Measurements from ENCODE around the gene FYB1.

Gene FYB1

DNA sequence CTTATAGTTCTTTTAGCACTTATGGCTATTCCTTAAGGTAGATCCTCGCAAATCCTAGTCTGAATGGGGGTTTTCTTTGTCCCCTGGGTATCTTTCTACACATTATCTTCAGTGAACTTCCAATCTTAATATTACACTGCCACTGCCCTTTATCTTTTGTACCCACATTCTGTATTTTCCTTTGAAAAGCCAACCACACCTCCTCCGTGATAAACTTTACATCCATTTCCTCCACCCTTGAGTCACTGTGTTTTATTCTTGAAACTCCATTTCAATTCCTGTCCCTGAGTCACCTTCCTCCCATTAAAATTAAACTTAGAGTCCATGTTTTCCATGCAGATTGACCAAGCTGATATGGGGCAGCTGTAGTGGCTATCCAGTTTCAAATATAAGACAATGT lies 102.0 kb downstream of the FYB1 start:
- DNase-seq, result no peak

DNA sequence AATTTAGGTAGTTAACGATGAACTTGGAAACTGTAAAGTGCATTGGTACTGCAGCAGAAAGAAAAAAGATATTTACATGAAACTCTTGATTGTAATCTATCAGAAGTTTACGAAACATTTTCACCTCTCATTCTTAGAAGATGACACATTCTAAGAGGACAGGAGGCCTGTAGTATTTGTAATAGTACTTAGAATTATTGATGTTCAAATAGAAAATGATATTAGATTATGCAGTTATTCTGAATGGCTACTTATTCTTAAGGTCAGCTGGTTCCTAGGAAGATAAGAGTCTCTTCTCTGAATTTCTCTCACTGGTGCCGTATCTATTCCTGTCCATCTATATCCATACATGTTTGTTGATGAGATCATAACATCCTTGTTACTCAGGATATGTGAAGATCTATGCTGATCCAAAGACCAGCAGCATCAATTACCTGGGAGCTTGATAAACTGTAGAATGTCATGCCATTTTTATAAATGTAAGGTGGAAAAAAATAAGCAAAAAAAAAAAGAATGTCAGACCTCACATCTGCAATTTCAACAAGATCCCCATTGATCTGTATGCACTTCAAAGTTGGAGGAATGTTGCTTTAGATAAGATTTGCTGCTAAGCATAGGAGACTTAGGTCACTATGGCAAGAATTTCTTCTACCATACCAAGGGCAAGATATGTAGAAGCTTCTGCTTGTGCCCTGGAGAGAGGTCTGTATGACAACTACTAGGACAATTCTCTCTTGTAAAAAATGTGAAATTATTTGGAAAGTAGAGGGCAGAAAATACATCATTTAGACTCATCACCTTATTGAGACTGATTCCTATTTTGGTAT lies 102.8 kb downstream of the FYB1 start:
- DNase-seq, result no peak

DNA sequence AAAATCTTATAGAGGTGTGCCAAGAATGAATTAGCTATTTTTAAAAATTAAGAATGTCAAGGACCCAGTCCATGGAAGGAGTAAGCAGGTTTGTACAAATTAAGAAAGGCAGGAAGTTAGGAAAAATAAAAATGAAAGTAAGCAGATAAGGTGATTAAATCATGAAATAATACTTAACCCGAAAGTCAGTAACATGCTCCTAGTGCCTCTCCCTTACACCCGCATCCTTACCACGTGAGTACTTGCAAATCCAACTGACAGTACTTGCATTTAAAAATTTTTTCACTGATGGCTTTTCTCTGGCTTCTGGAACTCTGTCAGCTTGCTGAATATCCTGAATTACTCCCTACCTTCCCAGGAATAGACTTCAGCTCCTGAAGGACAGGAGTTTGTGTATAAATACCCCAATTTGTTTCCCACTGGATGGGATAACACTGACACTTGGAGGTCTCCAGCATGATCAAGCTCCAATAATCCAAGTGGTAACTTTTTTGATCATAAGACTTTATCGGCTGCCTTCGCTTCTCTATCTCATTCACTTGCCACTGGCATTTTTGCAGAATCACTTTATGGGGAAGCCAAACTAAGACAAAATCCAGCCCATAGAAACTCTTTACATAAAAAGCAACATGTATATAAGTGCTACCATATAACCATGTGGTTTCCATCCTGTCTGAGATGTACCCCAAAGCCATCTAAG lies 103.6 kb downstream of the FYB1 start:
- no peak for DNase-seq

DNA sequence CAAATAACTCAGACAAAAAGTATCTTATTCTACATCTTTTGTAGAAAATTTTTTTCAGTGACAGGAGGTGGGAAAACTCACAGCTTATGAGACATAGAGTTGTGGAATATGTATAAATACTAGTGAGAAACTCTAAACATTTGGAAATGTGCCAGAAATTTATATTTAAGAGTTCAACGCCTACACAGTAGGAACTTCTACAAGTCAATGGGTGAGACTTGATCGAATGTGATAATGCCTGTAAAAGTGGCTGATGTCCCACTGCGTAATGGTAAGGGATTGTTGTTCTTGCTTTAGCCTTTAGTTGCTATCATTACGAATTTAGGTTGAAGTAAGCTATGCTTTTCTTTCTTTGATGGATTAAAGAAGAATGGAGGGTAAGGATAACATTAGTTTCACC lies 105.2 kb downstream of the FYB1 start:
- no peak for DNase-seq

DNA sequence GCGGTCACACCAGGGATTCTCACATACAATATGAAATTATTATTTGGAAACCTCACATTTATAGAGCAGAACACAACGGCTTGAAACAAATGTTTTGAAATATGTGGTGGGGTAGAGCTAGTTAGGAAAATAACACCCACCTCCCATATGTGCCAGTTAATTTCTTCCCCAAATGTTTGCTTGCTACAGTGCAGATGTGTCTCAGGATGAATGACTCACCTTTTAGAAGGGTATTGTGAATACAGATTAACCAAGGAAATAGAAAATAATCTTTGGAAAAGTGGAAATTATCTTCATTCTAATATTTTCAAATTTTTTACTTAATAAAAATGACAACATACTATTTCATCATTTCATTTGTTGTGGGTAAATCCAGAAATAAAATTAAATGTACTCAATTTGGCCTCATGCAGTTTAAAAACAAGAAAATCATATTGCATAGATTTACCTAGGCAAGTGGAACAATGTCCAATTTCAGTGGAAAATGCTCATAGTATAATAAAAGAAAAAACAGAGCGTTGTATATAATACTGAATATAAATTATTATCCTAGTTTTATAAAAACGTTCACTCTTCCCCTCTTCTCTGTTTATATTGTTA lies 105.9 kb downstream of the FYB1 start:
- no peak for DNase-seq

DNA sequence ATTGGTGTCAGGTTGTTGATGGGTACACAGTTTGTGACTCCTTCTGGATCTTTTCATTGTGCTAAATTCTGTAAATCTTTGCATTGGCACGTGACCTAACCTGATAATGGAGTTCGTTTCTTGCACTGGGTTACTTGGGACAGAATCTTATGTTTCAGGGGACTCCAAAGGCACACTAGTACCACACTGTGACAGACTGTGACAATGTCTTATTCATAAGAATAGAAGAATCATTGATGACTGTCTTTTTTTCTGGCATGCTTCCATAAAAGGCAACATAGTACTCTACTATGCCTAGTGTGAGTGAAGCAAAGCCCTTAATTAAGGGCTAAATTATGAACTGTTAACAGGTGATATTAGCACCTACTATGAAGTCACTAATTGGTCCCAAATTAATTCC lies 109.8 kb downstream of the FYB1 start:
- no peak for DNase-seq

DNA sequence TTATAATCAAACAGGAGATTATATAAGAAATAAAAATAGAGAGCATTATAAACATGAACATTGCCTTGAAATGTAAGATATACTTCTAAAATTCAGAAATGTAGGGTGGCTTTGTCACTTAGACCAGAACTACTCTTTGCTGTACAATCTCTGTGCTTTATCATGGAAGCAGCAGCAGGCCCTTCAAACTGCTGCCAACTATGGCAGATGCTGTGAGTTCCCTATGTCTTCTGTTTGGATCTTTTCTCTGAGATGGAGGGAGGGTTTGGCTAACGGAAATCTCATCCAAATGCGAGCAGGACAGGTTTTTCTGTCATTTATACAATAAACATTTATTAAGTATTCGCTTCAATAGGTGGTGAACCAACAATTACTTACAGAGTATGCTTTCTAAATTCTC lies 110.4 kb downstream of the FYB1 start:
- no peak for DNase-seq

DNA sequence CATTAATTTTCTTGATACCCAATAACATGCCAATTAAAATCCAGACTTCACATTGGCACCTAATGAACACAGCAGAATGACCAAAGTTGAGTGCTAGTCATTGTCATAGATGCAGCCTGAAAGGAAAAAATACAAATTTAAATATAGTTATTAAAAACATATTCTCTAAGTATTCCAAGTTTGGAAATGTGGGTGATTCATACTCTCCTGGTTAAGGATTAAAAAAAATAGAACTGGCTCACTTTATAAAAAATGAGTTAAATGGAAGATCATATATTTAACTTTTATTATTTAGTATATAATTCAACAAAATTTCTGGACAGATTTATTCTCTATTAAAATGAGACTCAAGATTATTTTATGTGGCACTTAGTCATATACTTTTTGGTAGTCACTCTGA lies 112.0 kb downstream of the FYB1 start:
- DNase-seq, result no peak

DNA sequence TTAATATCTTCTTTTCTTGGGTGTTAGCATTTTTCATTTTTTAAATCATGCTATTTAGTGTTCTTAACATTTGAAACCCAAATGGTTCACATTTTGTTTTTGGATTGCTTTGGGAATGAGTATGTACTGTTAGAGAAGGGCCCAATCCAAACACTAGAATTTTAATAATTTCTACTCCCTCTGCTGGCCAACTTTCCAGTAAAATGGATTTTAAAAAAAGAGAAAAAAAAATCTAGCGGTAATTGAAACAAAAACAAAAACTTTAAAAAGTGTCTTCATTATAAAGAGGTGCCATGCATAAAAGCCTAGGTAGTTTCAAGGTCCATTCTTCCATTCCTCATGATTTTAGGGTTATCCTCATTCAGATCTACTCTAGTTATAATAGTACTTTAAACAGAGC lies 113.0 kb downstream of the FYB1 start:
- DNase-seq, result peak in 2 of 3 donors; percentile 8 to 18

DNA sequence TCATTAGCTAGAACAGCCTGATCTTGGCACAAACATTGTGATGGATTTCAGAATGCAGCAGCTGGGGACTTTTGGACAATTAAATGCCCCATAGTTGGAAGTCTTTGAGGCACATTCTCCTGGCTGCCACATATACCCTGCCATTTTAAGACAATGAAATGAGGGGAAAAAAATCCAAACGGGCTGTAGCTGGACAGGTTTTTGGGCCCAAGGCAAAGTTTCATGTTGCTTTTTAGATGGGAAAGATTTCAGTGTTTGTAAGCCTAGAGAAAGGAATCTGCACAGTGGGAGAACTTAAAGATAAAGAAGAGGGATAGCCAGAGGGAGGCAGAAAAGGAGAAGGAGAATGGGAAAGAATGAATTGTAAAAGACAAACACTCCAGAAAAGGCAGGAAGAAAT lies 115.1 kb downstream of the FYB1 start:
- DNase-seq, result no peak

DNA sequence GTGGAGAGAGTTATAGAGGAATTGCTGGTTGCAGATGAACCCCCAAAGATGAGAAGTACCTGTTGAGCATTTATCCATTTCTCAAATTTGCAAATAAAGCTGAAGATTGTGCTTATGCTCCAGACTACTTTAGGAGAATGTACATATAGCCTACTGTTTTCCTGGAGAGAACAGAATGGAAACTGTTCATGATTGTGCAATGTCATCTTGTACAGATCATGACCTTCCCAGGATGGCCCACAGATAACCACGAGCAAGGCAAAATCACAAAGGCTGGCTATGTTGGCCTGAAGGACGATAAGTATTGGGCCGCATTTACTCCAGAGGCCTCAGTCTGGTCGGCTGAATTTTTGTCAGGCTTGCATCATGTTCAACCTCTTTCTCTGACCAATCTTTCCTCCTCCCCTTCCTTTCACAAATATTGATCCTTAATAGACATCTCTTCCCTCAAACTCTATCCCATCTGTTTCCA lies 116.6 kb downstream of the FYB1 start:
- DNase-seq, result no peak

DNA sequence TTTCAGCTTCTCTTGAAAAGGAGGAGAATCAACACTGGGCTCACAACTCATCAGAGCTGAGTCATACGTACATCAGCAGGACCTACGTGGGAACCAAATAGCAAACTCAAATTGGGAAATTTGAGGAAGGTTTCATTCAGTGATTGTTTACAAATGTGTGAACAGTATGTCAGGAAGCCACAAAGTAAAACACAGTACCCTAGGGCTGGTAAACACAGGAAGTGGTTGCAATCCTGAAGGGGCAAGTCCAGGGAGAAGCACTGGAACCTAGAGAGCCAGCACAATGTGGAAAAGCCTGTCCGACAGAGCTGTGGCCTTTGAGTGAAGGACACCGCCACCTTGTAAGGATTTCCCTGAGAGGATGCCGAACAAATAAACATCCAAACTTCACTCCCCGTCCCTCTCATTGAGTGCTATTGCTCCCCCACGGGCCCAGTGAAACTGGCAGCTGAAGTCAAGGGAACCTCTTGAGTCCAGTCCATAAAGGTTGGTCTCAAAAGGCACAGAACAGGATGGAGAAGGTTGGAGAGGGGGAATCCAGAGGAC lies 118.4 kb downstream of the FYB1 start:
- DNase-seq, result peak; percentile 25 to 78 (median 65)

DNA sequence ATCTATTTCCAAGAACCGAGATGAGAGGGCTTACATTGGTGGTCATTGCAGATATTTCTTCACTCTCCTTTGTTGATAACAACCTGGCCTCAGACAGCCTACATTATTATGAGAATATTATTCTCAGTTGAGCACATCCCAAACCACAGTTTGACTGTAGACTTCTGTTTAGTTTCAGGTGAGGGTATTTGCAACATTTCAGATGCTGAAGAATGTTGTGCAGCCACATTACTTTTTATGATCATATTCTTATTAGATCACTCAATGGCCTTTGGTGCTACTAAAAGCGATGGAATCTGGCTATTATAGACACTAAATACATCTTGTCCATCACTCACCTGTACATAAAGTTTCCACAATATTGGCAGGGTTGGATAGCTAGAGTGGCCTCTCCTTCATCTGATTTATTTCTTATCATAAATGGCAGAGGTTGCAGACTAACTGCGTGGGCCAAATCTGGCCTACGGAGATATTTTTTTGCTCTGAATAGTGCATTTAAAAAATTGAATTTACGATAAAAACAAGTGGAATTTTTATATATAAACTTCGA lies 119.0 kb downstream of the FYB1 start:
- no peak for DNase-seq

DNA sequence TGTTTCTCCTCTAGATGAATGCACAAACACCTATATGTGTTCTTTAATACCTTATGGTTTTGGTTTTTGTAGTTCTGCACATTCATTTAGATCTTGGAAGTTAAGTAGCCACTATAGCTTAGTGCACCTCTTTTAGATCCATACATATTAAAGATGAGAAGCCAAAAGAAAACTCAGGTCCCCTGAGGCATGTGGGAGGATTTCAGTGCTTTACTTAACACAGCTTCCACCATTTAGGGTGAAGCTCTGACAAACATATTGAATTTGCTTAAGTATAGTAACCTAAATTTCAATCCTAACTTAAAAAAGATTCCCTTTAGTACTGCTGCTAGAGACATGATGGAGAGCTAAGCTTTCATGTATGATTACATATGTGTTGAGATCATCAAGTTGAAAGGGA lies 119.5 kb downstream of the FYB1 start:
- DNase-seq, result no peak

DNA sequence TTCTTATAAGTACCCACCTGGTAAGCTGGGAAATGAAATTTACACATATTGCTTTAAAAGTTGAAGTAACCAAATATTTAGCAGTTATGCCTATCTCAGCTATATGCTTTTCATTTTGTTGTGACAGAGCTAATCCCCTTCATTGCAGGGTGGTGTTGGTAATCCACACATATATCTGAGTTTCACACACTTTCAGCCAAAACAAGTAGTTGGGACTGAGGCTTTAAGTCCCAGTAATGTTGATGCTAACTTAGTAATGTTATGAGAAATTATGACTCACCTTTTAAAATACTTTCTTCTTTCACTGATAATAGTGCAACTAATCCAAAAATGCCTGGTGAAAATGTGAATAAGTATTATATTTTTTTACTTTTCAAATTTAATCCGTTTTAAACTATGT lies 126.0 kb downstream of the FYB1 start:
- peak in 1 of 3 donors; percentile 27 for DNase-seq

DNA sequence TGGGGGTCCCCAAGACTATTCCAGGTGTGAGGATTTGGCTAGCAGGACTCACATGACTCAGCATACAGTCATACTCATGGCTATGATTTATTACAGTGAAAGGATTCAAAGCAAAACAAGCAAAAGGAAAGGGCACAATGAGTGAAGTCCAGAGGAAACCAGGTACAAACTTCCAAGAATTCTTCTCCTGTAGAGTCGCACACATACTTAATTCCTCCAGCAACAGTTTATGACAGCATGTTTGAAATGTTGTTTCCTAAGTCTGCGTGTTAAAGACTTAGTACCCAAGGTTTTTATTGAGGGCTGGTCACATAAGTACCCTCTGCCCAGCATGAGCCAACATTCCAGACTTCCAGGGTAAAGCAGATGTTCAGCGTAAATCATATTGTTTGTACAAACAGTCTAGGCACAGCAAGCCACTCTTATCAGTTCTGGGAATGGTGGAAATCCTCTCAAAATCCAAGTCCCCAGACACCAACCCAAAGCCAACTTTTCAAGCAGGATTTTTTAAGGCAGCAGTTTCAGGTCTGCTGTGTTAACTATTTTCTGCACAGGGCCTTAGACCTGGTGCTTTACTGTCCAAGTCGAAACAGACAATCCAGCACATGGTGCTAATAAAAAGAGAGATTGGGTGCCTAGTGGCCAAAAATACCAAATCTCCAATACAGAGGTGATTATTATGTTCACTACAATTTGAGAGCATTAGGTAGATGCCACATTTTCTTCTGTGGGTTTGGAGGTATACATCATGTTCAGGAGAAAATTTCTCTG lies 126.6 kb downstream of the FYB1 start:
- DNase-seq, result no peak

DNA sequence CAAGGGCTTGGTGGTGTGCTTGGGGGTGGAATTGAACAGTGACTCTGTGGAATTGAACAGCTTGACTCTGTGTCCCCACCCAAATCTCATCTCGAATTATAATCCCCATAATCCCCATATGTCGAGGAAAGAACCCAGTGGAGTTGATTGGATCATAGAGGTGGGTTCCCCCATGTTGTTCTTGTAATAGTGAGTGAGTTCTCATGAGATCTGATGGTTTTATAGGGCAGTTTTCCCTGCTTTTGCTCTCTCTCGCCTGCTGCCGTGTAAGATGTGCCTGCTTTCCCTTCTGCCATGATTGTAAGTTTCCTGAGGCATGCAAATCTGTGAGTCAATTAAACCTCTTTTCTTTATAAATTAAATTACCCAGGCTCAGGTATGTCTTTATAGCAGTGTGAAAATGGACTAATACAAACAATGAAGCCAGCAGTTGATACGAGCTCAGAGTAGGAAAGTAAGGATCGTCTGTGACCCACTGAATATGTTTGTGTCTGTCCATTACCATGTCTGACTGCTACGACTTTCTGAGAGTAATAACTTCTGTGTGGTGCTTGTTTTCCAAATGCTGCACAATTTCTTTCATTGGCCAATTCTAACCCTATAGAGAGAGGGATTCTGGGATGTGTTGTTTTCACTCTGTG lies 127.3 kb downstream of the FYB1 start:
- DNase-seq, result no peak

DNA sequence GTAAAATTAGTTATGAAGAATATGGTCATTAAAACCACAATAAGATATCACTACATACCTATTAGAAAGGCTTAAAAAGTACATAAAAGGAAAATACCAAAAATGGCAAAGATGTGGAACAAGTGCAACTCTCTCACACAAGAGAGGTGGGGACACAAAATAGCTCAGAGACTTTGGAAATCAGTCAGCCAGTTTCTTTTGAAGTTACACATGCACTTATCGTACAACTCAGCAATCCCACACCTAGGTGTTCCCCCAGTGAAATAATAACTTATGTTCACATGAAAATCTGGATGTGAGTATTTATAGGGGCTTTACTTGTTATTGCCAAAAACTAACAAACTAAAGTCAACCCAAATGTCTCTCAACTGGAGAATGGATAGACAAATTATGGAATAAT lies 135.4 kb downstream of the FYB1 start:
- no peak for DNase-seq

DNA sequence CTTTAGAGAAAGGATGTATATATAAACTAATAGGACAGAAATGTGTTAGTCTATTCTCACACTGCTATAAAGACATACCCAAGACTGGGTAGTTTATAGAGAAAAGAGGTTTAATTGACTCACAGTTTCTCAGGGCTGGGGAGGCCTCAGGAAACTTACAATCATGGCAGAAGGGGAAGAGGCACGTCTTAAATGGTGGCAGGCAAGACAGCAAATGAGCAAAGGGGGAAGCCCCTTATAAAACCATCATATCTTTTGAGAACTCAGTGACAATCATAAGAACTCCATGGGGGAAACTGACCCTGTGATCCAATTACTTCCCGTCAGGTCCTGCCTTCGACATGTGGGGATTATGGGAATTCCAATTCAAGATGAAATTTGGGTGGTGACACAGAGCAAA lies 136.4 kb downstream of the FYB1 start:
- no peak for DNase-seq

DNA sequence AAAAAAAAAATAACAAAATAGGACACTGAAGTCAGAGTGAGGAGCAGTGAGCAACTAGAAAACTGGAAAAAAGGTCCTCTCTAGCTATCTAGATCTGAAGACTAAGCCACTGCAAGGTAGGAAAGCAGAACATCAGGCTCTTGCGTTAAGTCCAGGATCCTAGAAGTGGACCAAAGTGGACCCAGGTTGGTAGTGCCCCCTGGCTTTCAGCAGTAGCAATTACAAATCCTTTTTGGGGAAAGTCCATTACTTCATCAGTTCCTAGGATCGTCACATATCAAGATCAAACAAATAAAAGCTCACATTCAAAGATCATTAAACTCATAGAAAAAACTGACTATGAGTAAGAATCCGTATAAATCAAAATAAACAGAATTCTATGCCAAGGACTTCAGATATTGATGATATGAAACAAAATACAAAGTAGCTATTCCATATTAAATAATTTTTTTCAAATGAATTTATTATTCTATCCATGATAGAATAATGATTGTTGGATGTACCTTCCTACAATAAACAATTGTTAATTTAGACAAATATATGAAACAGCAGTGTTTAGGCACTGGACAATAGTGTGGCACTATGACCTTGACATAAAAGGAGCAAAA lies 138.7 kb downstream of the FYB1 start:
- peak; percentile 84 to 91 (median 90) for DNase-seq

DNA sequence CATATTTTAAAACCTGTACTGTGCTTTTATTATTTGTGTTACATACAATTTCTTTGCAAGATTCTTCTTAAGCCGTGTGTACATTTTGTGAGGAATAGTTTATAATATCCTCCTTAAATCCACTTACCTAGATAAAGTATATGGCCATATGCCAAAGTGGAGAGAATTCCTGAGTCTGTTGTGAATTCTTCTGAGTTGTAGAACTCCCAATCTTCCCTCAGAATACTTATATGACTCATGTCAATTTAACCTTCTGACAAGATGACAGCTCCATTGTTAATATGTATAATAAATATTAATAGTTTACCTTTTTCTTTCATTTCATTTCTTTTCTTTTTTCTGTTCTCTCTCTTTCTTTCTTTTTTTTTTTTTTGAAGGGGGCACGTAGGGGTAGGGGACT lies 139.2 kb downstream of the FYB1 start:
- DNase-seq, result no peak

DNA sequence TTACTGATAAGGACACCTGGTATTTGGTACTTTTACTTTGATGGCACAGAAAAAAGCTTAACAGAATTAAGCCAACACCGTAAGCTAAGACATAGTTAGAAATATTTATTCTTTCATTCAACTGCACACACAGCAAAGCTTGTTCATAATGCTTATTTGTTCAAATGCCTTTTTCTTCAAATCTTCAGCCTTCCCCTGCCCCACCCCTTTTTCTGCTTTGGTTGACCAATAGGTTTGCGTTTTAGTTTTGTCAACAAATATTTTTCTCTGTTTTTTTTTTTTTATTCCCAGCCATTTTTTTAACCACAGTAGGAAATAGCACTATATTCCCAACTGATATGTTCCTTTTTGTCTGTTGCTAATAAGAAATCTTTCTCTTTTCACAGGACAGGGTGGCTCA lies 140.2 kb downstream of the FYB1 start:
- DNase-seq, result no peak

Data from suppressor macrophage treated with lipopolysaccharide for 1 hour (primary cell).